ENCODE measurements around the gene FOXI1.
A peak's percentile ranks its signal among the peaks of the same experiment; 100 is the strongest.
"Not testable (repeated sequence)": the region's sequence is repeated elsewhere in the genome, so short reads cannot be mapped to it uniquely, and the experiment has no call there.

The FOXI1 gene

DNA sequence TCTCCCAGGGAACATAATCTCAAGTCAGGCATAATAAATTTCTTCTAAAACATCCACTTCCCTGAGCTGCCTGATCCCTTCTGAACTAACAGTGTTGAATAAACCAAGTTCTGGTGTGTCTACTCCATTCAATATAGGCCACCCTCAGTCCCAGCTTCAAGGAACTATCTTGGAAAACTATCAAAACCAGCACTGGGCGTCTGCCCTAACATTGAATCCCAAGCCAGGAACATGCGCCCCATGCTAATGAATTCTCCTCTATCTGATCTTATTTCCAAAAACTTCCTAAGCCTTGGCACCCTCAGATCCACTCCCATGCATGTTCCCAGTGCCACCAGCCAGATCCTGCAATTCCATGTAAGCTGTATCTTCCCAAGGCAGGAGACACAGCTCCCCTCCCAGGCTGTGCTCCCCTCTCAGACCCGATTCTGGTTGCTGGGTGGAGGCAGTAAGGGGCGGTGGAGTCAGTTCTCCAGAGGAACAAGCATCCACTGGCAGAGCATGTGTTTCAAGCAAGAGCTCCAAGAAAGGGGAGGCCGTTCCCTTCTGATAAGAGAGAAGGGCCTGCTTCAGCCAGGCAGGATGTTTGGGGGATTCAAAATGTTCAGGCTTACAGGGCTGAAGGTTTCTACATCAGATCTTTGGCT lies 13.1 kb upstream of the FOXI1 start:
- no peak for DNase-seq (ENCODE audit: low read depth in 2 of 2)

DNA sequence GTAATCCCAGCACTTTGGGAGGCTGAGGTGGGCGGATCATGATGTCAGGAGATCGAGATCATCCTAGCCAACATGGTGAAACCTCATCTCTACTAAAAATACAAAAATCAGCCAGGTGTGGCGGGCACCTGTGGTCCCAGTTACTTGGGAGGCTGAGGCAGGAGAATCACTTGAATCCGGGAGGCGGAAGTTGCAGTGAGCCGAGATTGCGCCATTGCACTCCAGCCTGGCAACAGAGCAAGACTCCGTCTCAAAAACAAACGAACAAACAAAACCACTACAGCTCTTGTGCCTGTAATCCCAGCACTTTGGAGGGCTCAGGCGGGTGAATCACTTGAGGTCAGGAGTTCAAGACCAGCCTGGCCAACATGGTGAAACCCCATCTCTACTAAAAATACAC lies 11.4 kb upstream of the FOXI1 start:
- DNase-seq (ENCODE audit: low read depth in 2 of 2), result not testable (repeated sequence)

DNA sequence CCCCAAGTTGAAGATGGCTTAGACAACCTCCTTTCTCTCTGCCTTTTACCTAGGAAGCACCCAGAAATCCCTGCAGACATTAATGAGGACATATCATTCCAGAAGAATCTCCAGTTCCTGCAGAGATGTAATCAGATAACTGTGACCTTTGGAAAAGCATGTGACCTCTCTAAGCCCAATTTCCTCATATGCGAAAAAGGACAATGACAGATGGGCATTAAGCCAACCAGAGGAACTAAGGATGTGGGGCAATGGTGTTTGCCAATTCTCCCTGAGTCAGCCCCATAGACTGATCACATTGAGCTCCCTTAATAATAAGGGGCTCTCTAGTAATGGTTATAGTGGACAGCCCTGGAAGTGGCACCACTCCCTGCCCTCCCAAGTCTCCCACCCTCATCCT lies 10.1 kb upstream of the FOXI1 start:
- DNase-seq (ENCODE audit: low read depth in 2 of 2), result no peak

DNA sequence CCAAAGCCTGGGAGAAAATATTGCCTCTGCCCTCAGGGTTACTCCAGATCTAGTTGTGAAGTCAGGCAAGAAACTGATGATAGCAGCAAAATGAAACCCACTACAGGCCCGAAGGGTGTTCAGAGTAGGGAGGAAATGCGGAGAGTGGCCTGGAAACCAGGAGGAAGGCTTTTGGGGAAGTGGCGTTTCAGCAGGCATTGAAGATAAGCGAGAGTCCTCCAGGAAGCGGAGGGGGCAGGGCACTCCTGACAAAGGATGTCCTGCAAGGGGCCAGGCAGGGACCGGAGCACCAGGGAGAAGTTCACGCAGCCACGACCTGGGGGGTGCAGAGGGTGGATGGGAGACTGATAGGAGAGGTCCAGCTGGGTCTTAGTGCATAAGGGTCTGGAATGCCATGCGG lies 7.8 kb upstream of the FOXI1 start:
- no peak for DNase-seq (ENCODE audit: low read depth in 2 of 2)

DNA sequence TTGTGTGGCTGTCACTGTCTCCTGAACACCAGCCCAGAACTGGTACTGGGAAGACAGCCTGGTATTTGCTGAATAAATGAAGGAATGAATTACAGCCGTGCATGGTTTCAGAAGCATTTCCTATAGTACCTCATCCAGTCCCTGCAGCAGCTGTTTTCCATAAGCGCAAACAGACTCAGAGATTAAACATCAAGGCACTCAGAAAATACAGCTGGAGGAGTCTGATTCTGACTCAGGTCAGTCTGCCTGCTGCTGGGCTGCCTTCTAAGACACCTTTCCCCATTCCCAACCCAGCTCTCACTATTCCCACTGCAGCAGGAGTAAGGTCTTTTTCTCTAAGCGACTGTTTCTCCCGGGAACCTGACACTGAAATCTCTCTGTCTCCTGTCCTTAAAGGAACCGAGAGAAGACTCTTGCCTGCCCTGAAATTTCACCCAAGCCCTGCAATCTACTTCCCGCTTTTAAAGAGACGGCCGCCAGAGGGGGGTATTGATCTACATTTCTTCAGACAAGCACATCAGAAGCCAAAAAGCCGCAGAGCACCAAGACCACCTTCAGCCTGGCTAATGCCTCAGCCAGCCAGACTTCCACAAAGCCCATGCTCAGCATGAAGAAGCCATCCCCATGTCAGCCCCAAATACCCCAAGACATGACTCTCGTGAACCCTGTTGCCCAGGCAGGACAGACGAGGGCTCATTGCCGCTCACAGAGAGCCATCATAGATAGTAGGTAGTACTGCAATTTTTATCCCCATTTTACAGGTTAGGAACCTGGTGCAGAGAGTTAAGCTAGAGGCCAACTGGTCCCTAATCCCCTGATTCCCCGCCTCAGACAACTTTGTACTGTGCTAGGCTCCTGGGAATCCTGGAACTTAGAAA lies 5.4 kb upstream of the FOXI1 start:
- peak; percentile 52 to 53 for DNase-seq (ENCODE audit: low read depth in 2 of 2)

DNA sequence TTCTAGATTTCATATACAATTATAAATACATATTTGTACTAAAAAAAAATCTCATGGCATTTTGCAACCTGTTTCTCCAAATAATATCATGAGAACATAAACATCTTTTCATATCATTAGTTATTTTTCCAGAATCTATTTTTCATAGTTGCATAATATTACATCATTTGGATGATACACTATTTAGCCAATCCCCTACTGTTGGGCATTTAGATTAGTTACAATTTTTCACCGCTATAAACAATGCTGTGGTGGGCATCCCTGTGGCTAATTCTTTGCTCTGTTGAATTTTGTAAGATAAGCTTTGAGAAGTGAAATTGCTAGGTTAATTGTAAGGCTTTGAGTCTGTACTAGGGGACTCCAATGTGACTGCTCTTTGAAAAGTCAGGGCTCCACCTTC lies 2.2 kb upstream of the FOXI1 start:
- DNase-seq (ENCODE audit: low read depth in 2 of 2), result no peak

DNA sequence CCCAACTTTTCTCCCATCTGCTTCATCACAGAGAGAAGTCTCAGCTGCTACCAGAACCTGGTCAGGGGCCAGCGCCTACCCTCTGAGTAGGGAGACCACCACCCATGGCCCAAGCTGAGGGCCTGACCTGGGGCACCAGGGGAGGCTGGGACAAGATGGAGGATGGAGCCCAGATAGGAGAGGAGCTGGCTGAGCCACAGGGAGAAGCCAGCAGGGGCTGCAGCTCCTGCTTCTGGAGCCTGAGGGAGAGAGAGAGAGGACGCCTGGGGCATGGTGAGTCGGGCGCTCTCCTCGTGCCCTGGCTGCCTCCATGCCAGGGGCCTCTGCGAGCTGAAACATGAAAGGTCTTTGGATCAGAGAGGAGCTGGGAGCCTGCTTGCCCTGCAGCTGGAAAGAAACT lies 1.4 kb upstream of the FOXI1 start:
- no peak for DNase-seq (ENCODE audit: low read depth in 2 of 2)

DNA sequence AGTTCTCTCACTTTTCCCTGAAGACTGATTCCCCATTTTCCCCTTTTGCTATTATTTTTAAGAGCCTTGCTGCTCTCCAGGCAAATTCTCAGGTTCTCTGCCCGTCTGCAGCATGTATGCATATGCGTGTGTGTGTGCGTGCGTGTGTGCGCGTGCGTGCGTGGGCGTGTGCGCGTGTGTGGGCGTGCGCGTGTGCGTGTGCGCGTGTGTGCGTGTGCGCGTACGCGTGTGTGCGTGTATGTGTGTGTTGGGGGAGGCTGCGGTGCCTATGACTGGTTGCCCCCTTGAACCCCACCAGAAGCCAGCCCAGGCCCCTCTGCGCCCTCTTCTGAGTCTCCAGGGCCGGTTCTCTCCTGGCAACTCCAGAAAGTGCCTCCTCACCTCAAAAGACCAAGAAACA lies 987 bp upstream of the FOXI1 start:
- no peak for DNase-seq (ENCODE audit: low read depth in 2 of 2)

DNA sequence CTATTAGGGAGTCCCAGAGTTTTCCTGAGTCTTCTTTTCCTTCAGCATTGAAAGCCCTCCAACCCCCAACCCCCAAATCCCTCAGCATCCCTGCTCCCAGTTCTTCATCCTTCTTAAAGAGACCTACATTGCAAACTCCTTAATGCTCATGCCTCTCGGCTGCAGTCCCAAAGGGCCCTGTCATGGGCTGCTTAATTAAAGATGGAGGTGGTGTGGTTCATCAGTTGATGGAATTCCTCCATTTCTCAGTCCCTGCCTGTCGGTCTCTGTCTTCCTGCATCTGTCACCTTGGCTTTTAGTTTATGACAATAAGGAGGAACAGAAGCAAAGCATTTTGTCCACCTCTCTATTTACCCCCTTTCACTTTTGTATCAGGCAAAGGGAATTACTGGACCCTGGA lies 2.0 kb downstream of the FOXI1 start:
- DNase-seq (ENCODE audit: low read depth in 2 of 2), result no peak

DNA sequence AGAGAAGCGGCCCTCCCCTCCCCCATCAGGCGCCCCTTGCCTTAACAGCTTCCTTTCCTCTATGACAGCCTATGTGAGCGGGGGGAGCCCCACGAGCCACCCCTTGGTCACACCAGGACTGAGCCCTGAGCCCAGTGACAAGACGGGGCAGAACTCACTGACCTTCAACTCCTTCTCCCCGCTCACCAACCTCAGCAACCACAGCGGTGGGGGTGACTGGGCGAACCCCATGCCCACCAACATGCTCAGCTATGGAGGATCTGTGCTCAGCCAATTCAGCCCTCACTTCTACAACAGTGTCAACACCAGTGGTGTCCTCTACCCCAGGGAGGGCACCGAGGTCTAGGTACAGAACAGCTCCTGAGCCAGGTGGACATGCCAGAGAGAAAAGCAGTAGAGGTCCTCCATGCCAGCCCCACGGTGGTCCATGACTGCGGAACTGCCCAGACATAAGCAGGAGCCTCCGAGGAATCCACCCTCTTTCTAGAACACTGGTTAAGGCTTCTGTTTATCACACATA lies 2.6 kb downstream of the FOXI1 start:
- DNase-seq (ENCODE audit: low read depth in 2 of 2), result no peak

DNA sequence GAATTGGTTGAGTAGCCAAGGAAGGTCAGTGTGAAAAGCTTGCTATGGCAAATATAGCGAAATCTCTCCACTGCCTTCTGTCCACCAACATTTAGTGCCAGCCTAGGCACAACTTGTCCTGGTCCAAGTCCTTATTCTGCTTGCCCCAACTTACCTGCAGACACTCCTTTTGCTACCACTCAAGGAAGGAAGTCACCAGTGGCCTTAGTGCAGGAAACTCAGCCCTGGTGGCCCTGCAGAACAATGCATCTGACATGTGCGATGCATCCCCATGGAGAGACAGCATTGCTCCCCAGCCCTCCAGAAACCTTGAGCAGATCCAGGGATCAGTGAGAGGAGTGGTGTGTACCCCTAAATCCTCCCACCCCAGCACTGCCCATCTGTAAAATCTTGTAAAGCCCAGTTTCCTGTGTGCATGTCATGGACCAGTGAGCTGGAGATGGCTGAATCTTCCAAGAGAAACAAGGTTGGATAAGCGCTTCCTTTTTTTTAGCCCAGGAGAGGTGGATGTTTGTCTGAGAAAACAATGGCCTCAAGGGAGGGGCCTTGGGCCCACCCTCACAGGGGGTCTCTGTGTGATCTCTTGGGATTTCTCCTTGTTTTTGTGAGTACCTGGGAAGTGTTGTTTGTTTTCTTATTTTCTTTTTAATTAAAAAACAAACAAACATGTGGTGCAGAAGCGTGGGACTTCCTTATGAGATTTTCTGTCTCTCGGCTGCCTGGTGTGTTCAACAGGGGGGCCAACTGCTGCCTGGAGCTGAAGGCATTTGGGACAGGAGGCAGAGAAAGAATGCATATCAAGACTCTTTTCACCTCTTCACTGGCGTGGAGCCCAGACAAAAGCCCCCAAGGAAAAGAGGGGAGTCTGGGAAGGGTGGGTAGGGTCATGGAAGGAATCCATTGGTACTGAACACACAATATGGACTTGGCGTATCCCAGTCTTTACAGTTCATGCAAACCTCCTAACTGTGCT lies 3.6 kb downstream of the FOXI1 start:
- no peak for DNase-seq (ENCODE audit: low read depth in 2 of 2)

DNA sequence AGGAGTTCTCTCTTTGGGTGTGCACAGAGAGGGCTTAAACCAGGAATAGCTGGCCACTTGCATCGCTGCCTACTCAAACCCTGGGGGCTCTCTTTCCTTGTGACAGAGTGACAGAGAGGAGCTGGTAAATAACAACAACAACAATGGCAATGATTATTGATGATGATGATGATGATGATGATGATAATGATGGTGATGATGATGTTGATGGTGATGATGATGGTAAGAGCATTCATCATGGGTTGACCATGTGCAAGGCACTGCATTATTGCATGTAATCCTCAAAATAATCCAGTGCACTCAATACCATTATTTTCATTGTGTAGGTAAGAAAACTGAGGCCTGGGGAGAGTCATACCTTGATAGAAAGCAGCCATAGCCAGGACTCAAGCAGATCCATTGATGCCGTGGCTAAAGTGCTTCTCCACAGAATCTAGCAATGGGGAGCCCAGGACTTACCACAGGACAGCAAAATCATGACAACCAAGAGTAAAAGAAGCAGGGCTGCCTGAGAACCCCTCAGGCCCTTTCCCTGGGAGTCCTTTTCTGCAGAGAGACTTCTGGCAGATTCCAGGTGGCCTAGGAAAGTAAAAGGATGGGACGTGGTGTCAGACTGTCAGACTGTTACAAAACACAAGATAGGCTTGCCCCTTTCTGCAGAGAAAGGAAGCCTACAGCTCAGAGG lies 4.8 kb downstream of the FOXI1 start:
- DNase-seq (ENCODE audit: low read depth in 2 of 2), result no peak

DNA sequence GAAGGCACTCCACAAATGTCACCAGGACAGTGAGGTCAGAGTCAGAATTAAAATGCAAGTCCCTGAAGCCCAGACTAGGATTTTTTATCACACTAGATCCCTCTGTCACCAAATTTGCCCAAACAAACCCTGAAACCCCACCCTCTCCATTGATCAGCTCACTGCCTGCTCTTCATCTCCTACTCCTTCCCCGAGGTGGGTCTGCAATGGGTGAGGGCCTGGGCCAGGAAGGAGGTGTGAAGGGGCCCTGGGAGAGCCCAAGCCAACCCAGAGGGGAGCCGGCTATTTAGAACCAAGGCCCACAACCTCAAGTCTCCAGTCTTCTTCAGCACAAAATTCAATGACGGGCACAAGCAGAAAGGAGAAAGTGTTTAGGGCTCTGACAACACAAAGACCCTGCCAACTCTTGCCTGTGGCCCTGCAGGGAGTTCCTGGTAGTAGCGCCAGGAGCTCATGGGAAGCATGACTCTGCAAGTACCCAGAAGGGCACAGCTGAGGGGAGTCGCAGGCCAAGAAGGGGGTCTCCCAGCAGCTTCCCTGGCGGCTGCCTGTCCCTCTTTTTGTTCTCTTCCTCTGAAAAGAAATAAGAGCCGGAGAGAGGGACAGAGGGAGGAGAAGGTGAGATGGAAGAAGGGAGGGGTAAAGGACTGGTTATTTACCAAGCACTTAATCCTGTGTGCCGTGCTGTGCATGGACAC lies 5.5 kb downstream of the FOXI1 start:
- no peak for DNase-seq (ENCODE audit: low read depth in 2 of 2)

DNA sequence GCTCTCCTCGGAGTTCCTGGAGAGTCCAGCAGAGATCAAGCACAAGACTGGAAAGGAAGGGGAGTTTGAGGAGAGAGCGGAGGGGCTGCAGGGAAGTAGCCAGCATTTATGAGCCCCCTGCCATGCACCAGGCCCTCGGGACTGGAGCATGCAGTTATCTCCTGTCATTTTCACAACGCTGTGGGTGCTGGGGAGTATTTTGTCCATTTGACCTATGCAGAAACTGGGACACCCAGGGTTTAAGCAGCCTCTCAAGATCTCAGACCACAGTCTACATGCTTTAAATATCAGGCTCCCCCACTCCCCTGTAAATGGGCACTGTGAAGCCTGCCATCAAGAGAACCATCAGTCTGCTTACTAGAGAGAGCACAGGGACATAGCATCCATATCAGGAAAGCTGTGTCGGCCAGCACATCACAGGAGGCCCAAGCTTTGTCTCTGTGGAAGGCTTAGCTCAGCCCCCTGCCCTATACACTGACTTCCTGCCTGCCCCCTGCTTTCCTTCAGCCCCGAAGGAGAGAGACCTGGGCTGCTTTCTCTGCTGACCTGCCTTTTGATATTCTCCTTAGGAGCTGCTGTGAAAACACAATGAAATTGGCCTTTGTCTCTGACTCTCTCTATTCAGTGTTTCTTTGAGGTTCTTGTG lies 7.3 kb downstream of the FOXI1 start:
- DNase-seq (ENCODE audit: low read depth in 2 of 2), result no peak

DNA sequence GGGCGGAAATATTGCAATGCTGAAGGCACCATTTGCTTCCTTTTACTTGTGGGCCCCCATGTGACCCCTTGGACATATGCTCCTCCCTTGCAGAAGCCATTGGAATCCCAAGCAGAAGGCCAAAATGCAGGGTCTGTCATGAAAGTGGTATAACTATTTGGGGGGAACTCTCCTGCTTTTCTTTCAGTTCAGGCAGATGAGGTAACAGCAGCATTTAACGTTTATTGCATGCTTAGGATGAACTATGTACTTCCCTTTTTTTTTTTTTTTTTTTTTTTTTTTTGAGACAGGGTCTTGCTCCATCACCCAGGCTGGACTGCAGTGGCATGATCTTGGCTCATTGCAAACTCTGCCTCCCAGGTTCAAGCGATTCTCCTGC lies 7.8 kb downstream of the FOXI1 start:
- DNase-seq (ENCODE audit: low read depth in 2 of 2), result no peak

DNA sequence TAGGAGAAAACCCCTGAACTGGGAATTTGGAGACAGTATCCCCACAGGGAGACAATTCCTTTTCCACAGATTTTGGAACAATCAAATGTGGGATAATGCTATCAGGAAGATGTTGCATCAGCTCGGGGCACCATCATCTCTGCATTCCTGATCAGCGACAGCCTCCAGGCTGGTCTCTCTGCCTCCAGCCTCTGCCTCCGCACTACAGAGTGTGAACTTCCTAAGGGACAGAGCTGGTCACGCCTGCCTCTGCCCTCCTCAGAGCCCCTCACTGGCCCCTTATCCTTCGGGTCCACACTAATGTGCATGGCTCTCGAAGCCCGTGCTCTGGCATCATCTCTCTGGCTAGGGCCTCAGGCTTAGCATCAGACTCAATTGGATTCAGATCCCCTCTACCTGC lies 8.6 kb downstream of the FOXI1 start:
- no peak for DNase-seq (ENCODE audit: low read depth in 2 of 2)

DNA sequence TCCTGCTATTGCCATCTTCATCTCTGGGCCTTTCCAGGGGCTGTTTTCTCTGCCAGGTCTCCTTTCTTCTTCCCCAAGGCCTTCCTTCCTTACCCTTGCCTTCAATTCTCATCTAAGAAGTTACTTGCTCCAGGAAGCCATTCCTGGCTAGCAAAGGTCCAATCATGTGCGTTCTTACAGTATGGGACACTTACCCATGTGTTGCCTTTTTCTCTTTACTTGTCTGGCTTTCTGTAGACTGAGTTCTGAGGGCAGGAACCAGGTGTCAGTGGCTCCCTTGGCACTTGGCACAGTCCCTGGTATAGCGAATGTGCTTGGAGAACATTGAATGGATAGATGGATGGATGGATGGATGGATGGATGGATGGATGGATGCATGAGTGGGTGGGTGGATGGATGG lies 10.2 kb downstream of the FOXI1 start:
- DNase-seq (ENCODE audit: low read depth in 2 of 2), result no peak

DNA sequence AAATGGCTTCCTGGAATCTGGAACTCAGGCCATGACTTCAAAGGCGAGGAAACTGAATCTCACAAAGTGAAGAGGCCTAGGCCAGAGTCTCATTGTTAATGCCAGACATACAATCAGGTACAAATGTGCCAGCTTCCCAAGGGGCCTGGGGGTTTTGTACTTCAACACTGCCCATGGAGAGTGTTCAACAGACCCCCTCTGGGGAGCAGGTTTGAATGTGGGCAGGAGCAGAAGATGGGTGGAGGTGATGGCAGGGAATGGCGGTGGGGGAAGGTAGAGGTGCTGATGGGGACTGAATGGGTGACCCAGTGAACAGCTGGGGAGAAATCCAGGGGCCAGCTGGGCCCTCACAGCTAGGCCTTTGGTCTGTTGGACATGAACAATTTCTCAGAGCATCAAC lies 12.0 kb downstream of the FOXI1 start:
- DNase-seq (ENCODE audit: low read depth in 2 of 2), result no peak

DNA sequence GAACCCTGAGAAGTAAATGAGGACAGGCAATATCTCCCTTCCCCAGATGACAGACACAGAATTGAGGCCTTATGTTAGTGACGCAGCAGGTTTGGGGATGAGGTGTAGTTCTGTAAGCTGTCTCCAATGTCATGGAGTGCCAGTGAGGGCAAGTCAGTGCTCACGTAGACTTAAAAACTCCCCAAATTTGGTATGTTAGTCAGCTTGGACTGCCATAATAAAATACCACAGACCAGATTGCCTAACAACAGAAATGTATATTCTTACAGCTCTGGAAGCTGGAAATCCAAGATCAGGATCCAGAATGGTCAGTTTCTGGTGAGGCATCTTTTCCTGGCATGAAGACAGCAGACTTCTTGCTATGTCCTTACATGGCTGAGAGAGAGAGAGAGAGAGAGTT lies 14.9 kb downstream of the FOXI1 start:
- peak; percentile 79 to 84 for DNase-seq (ENCODE audit: low read depth in 2 of 2)

DNA sequence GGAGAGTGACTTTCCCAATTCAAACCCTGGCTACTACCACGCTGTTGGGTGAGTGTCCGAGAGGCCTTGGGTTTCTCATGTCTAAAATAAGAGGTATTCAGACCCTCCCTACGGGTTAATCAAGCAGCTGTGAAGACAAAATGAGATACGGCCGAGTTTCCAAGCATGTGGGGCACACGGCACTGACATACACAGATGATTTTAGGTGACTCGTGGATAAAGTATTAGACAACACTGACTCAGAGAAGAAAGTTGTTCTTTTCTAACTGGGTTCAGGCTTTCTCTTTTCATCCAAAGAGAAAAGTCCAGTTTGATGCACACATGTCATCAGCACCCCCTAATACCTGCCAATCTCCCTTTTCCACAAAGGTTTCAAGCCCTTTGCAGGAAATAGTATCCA lies 15.6 kb downstream of the FOXI1 start:
- peak; percentile 24 to 32 for DNase-seq (ENCODE audit: low read depth in 2 of 2)
